Measurements from ENCODE around the gene GALNT2.
A peak's percentile ranks its signal among the peaks of the same experiment; 100 is the strongest.

GALNT2 gene

GRCh38 chr1:230175839-230176238 lies 108.8 kb downstream of the GALNT2 start:
- no peak overlapping the region for H3K27ac ChIP-seq
- TF ChIP-seq CTCF (conservative IDR thresholded peaks at IDR 0.05): no peak

- no peak for TF ChIP-seq CTCF (conservative IDR thresholded peaks at IDR 0.05)
- H3K27ac ChIP-seq: no peak overlapping the region
Measured at GRCh38 chr1:230176326-230176725, 109.3 kb downstream of the GALNT2 start.

- H3K27ac ChIP-seq: no peak overlapping the region
- no peak for TF ChIP-seq CTCF (conservative IDR thresholded peaks at IDR 0.05)
Measured at GRCh38 chr1:230176871-230177411, 109.9 kb downstream of the GALNT2 start.

GRCh38 chr1:230179249-230179648 lies 112.2 kb downstream of the GALNT2 start:
- TF ChIP-seq CTCF (conservative IDR thresholded peaks at IDR 0.05): no peak
- no peak overlapping the region for H3K27ac ChIP-seq

- peak overlapping the region; percentile 85 for H3K27ac ChIP-seq
- no peak for TF ChIP-seq CTCF (conservative IDR thresholded peaks at IDR 0.05)
Measured at GRCh38 chr1:230185076-230186001, 118.3 kb downstream of the GALNT2 start.

GRCh38 chr1:230186003-230186863 lies 119.2 kb downstream of the GALNT2 start:
- peak overlapping the region; percentile 85 for H3K27ac ChIP-seq
- no peak for TF ChIP-seq CTCF (conservative IDR thresholded peaks at IDR 0.05)

- H3K27ac ChIP-seq: peak overlapping the region; percentile 85
- no peak for TF ChIP-seq CTCF (conservative IDR thresholded peaks at IDR 0.05)
Measured at GRCh38 chr1:230186874-230187273, 119.8 kb downstream of the GALNT2 start.
